Cardiac fibroblast (primary cell): ENCODE data around the gene SCD.

Experiments used
- DNase-seq, 2 donors: peaks; one replicate each; pipeline versions ENCODE4 v3.0.0 to v3.0.0-alpha.2; 2010; ENCODE audit warnings: low read depth in 2 of 2
- H3K4me3 ChIP-seq, 2 donors: replicated peaks in 1 of 2; 1 replicate in 1 of 2; 2 replicates in 1 of 2; pipeline ENCODE4 v1.5.1; 2011; ENCODE audit warnings: low read depth in 2 of 2, low read length in 2 of 2, mild to moderate bottlenecking in 2 of 2, moderate library complexity in 1 of 2
- CTCF ChIP-seq: IDR thresholded peaks from one replicate; pipeline ENCODE4 v1.5.1; 2011; ENCODE audit warnings: low read depth, mild to moderate bottlenecking, low read length, inconsistent platforms

The SCD gene

DNA sequence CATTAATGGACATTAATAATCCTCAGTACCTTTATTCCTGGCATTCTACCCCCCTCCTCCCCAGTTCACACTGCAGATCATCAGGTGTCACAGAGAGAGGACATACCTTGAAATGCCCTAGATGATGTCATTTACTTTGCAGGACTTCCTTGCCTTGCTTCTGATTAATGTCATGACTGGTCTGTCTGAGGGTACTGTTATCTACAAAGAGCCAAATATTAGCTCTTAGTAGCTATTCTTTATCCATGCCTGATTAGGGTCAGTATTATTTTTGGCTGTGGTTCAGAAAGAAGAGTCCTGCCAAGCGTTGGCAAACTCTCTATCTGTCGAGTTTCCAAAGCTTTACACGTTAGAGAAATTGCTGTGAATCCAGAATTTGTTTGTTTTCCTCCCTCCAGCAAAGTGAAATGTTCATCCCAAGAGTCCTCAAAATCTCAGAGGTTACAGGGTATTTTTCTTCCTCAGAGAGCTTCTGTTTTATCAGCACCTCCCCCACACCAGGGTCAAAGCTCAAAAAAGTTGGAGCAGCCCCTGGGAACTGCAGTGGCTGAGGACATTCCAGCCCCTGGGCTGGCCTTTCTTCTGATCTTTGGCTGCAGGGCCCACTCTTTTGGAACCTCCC lies 12.6 kb downstream of the SCD start:
- DNase-seq = peak in 1 of 2 donors; percentile 59
- H3K4me3 ChIP-seq = no peak overlapping the region
- TF ChIP-seq CTCF = no peak

- TF ChIP-seq CTCF = no peak
- no peak overlapping the region for H3K4me3 ChIP-seq
- DNase-seq = no peak
These were observed 13.2 kb downstream of the SCD start for GRCh38 chr10:100360234-100360633.

GRCh38 chr10:100362570-100363496 lies 15.8 kb downstream of the SCD start:
- DNase-seq = no peak
- TF ChIP-seq CTCF = no peak

DNA sequence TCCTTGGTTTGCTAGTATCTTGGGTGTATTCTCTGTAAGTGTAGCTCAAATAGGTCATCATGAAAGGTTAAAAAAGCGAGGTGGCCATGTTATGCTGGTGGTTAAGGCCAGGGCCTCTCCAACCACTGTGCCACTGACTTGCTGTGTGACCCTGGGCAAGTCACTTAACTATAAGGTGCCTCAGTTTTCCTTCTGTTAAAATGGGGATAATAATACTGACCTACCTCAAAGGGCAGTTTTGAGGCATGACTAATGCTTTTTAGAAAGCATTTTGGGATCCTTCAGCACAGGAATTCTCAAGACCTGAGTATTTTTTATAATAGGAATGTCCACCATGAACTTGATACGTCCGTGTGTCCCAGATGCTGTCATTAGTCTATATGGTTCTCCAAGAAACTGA lies 17.1 kb downstream of the SCD start:
- no peak for DNase-seq
- H3K4me3 ChIP-seq = no peak overlapping the region
- no peak for TF ChIP-seq CTCF

More at GRCh38 chr10:100362570-100363496, 15.8 kb downstream of the SCD start:
- H3K4me3 ChIP-seq = no peak overlapping the region

GRCh38 chr10:100364735-100365391 lies 17.8 kb downstream of the SCD start:
- DNase-seq = peak; percentile 74 to 88
- H3K4me3 ChIP-seq = no peak overlapping the region
- no peak for TF ChIP-seq CTCF

- no peak overlapping the region for H3K4me3 ChIP-seq
- no peak for TF ChIP-seq CTCF
- DNase-seq = no peak
These were observed 21.7 kb downstream of the SCD start for GRCh38 chr10:100368721-100369120.
